K562 (cell line): ENCODE data around the gene COL4A6. TPM values are rescaled to one million over a fixed set of nuclear protein-coding genes. Genes with fewer than 3 reads are reported as not detected.

ENCODE experiments used
- ATAC-seq: fragments of 200-7000 bp; cut with Tn5 transposase; 3 replicates; pipeline ENCODE4 v1.9.1; 2020; ENCODE audit warnings: moderate library complexity
- BruUV-seq: library from RNA; stranded (reverse); fragments of 400-500 nt; replicated peaks from 2 replicates; lab custom pipeline; 2021; lab: Mats Ljungman, UMichigan
- CTCF ChIA-PET: fragments of 300-600 bp; formaldehyde crosslinking; extraction: SDS; loops from one replicate; lab custom pipeline; 2021; ENCODE audit warnings: low intra/inter-chr PET ratio; lab: Yijun Ruan, JAX
- POLR2A ChIA-PET: fragments of 300-600, 350-650 bp; sonication (Branson Sonifier 250); formaldehyde crosslinking; extraction: SDS; loops from one replicate; lab custom pipeline; 2021; ENCODE audit warnings: antibody characterized with exemption, inconsistent platforms; lab: Yijun Ruan, JAX
- DNase-seq, 4 experiments: peaks; one replicate each; pipeline versions ENCODE4 v3.0.0 to v3.0.0-alpha.2; 2011 to 2018; ENCODE audit warnings: low spot score in 3 of 4, mixed read lengths in 3 of 4; ENCODE audit errors: extremely low read depth in 1 of 4
- FAIRE-seq: peaks from 2 replicates; lab custom pipeline; 2011; peaks lifted over from hg19 to GRCh38; lab: Jason Lieb, UNC
- H2AFZ ChIP-seq: 2 replicates; pipeline ENCODE4 v1.6.0; 2011; ENCODE audit warnings: low read depth, low read length, control low read depth, inconsistent platforms
- H3K27ac ChIP-seq: fragments of 200-600 bp; 3 replicates; pipeline ENCODE4 v1.8.0; 2011; ENCODE audit warnings: low read depth, mild to moderate bottlenecking, control low read depth, inconsistent platforms, low read length, moderate library complexity, mixed read lengths; ENCODE audit errors: extremely low read depth
- H3K27me3 ChIP-seq, 2 experiments: fragments of 300-600 bp in 1 of 2; 2 replicates in 1 of 2; 3 replicates in 1 of 2; pipeline versions ENCODE4 v1.6.0 to v1.8.0; 2011; ENCODE audit warnings: inconsistent platforms in 2 of 2, low read length in 2 of 2, mild to moderate bottlenecking in 1 of 2, mixed read lengths in 1 of 2, moderate library complexity in 1 of 2; ENCODE audit not compliant: control insufficient read depth in 2 of 2, insufficient read depth in 2 of 2
- H3K36me3 ChIP-seq: fragments of 300-600 bp; 3 replicates; pipeline ENCODE4 v1.8.0; 2011; ENCODE audit warnings: mild to moderate bottlenecking, low read length, inconsistent platforms; ENCODE audit not compliant: control insufficient read depth, insufficient read depth
- H3K4me1 ChIP-seq, 2 experiments: fragments of 200-600 bp in 1 of 2; replicated peaks in 1 of 2; 2 replicates in 1 of 2; 3 replicates in 1 of 2; pipeline versions ENCODE4 v1.5.1 to v1.8.0; 2011; ENCODE audit warnings: inconsistent platforms in 2 of 2, low read length in 2 of 2, mild to moderate bottlenecking in 1 of 2, mixed read lengths in 1 of 2, moderate library complexity in 1 of 2; ENCODE audit not compliant: control insufficient read depth in 2 of 2, insufficient read depth in 2 of 2
- H3K4me2 ChIP-seq: 2 replicates; pipeline ENCODE4 v1.6.1; 2011; ENCODE audit warnings: low read length, control low read depth, inconsistent platforms, mixed read lengths; ENCODE audit not compliant: insufficient read depth
- H3K4me3 ChIP-seq: fragments of 200-600 bp; sonication (generic), shearing (Covaris generic); 2 replicates; pipeline ENCODE4 v1.5.1; 2016; ENCODE audit warnings: control low read depth, inconsistent platforms
- H3K79me2 ChIP-seq: fragments of 200-600 bp; 3 replicates; pipeline ENCODE4 v1.8.0; 2011; ENCODE audit warnings: low read length, inconsistent platforms; ENCODE audit not compliant: control insufficient read depth, insufficient read depth
- H3K9ac ChIP-seq, 2 experiments: 2 replicates each; pipeline versions ENCODE4 v1.6.0 to v1.6.1; 2011; ENCODE audit warnings: low read depth in 2 of 2, low read length in 2 of 2, control low read depth in 1 of 2, inconsistent platforms in 1 of 2, mild to moderate bottlenecking in 1 of 2, mixed read lengths in 1 of 2; ENCODE audit not compliant: insufficient read depth in 1 of 2
- H3K9me1 ChIP-seq: one replicate; pipeline ENCODE4 v1.6.0; 2011; ENCODE audit warnings: inconsistent platforms, mild to moderate bottlenecking, low read length, moderate library complexity; ENCODE audit not compliant: control insufficient read depth, insufficient read depth
- H3K9me3 ChIP-seq: replicated peaks from 2 replicates; pipeline ENCODE4 v1.5.1; 2011; ENCODE audit warnings: low read depth, low read length, inconsistent platforms; ENCODE audit not compliant: control insufficient read depth, insufficient read depth
- H4K20me1 ChIP-seq: replicated peaks from 2 replicates; pipeline ENCODE4 v1.6.1; 2011; ENCODE audit warnings: low read length, inconsistent platforms, mixed read lengths; ENCODE audit not compliant: control insufficient read depth, insufficient read depth
- ARID1B ChIP-seq: fragments of 450-650 bp; IDR thresholded peaks from 2 replicates; pipeline ENCODE4 v1.6.1; 2016; ENCODE audit warnings: antibody characterized with exemption, mild to moderate bottlenecking, inconsistent platforms
- CEBPG ChIP-seq, 3 experiments: fragments of 200-800 bp in 1 of 3; sonication (Bioruptor generic) in 1 of 3; sonication (generic) in 1 of 3; formaldehyde crosslinking in 1 of 3; IDR thresholded peaks in 2 of 3; conservative IDR thresholded peaks in 1 of 3; 2 replicates each; pipeline versions ENCODE4 v1.6.1 to v1.8.0; 2016 to 2022; ENCODE audit warnings: missing compliant biosample characterization in 2 of 3, missing genetic modification characterization in 2 of 3, mild to moderate bottlenecking in 1 of 3, missing genetic modification reagents in 1 of 3
- CHD2 ChIP-seq: IDR thresholded peaks from 2 replicates; pipeline ENCODE4 v1.6.1; 2011; ENCODE audit warnings: low read depth, low read length
- DNMT1 ChIP-seq: fragments of 450-650 bp; IDR thresholded peaks from 2 replicates; pipeline ENCODE4 v1.6.1; 2016; ENCODE audit warnings: antibody characterized with exemption, mild to moderate bottlenecking
- KDM4B ChIP-seq, 2 experiments: fragments of 450-650 bp in 1 of 2; sonication (generic) in 1 of 2; IDR thresholded peaks; 2 replicates each; pipeline ENCODE4 v1.6.1; 2016 to 2017; ENCODE audit warnings: borderline replicate concordance in 2 of 2, antibody characterized with exemption in 1 of 2, low read depth in 1 of 2, mild to moderate bottlenecking in 1 of 2
- KLF16 ChIP-seq: IDR thresholded peaks from 2 replicates; pipeline ENCODE4 v1.6.1; 2016; ENCODE audit warnings: antibody characterized with exemption
- MBD2 ChIP-seq: sonication (generic); IDR thresholded peaks from 2 replicates; pipeline ENCODE4 v1.6.1; 2016; ENCODE audit warnings: low read depth, borderline replicate concordance
- MEF2A ChIP-seq: IDR thresholded peaks from 2 replicates; pipeline ENCODE4 v1.6.1; 2011; ENCODE audit warnings: low read depth, mild to moderate bottlenecking, low read length, moderate library complexity; ENCODE audit not compliant: control insufficient read depth
- NR4A1 ChIP-seq, 2 experiments: fragments of 250-450 bp in 1 of 2; fragments of 450-650 bp in 1 of 2; sonication (Bioruptor Pico) in 1 of 2; IDR thresholded peaks; 2 replicates each; pipeline versions ENCODE4 v1.4.0 to v1.6.1; 2016 to 2020; ENCODE audit warnings: mild to moderate bottlenecking in 2 of 2, missing compliant biosample characterization in 1 of 2, missing genetic modification characterization in 1 of 2, moderate library complexity in 1 of 2
- SIX5 ChIP-seq, 2 experiments: IDR thresholded peaks; 2 replicates each; pipeline ENCODE4 v1.6.1; 2011; ENCODE audit warnings: low read length in 2 of 2, borderline replicate concordance in 1 of 2, low read depth in 1 of 2, mild to moderate bottlenecking in 1 of 2, moderate library complexity in 1 of 2; ENCODE audit not compliant: insufficient read depth in 1 of 2
- SLC30A9 ChIP-seq: fragments of 250-450 bp; sonication (Bioruptor Pico); IDR thresholded peaks from 2 replicates; pipeline ENCODE4 v1.8.0; 2022; ENCODE audit warnings: mild to moderate bottlenecking, moderate library complexity
- SMARCB1 ChIP-seq: IDR thresholded peaks from 2 replicates; pipeline ENCODE4 v1.6.1; 2011; ENCODE audit warnings: improper control_type of control experiment, low read depth; ENCODE audit not compliant: insufficient read length
- SMARCC2 ChIP-seq: fragments of 450-650 bp; IDR thresholded peaks from 2 replicates; pipeline ENCODE4 v1.6.1; 2017; ENCODE audit warnings: antibody characterized with exemption, moderate library complexity, mild to moderate bottlenecking, low read depth
- SRSF9 ChIP-seq: fragments of 200-400 bp; formaldehyde crosslinking; IDR thresholded peaks from 2 replicates; pipeline ENCODE4 v1.6.1; 2017; ENCODE audit warnings: low read depth, low read length, borderline replicate concordance
- ZKSCAN3 ChIP-seq: fragments of 250-450 bp; sonication (Bioruptor Pico); IDR thresholded peaks from 2 replicates; pipeline ENCODE4 v1.4.0; 2020
- WGBS: fragments of 100-300 bp; shearing (Covaris generic); methylation state at CpG from one replicate; pipeline ENCODE4 v1.1.6; 2016; ENCODE audit warnings: low coverage, mixed read lengths; ENCODE audit not compliant: insufficient coverage; ENCODE audit errors: missing lambda C conversion rate; 5-methylcytosine and 5-hydroxymethylcytosine counted together
- in situ Hi-C: fragments of 300-500 bp; cut with MboI; formaldehyde crosslinking; loops from 4 replicates; pipeline ENCODE4 v1.15.0; 2018; ENCODE audit warnings: inconsistent platforms, mixed read lengths
- intact Hi-C: fragments of 100-400 bp; cut with micrococcal nuclease; formaldehyde crosslinking; loops from 2 replicates; pipeline ENCODE4 v1.14.2; 2022
- polyA plus RNA-seq, 8 experiments: library from polyadenylated mRNA; depleted of rRNA in 4 of 8; stranded (reverse) in 5 of 8; unstranded in 3 of 8; fragments of >200 nt; fragmentation: Nextera tagmentation in 2 of 8; fragmentation: Illumina TruSeq in 1 of 8; extraction: Ambion mirVana in 2 of 8; extraction: Trizol in 1 of 8; gene quantifications; 2 replicates each; pipeline versions ENCODE4 v1.2.1 to v1.2.3, GENCODE V29; 2011 to 2014; ENCODE audit warnings: inconsistent platforms in 1 of 8, missing spikeins in 1 of 8
- total RNA-seq, 7 experiments: library from RNA; depleted of rRNA in 6 of 7; stranded (reverse); fragments of >200 nt in 6 of 7; fragmentation: Illumina TruSeq in 2 of 7; extraction: Trizol in 2 of 7; gene quantifications; 2 replicates each; pipeline versions ENCODE4 v1.2.1 to v1.2.3, GENCODE V29; 2011 to 2021; ENCODE audit warnings: low replicate concordance in 1 of 7
- TF ChIP-seq, protein P1 (sequence below): fragments of 250-450 bp; sonication (Bioruptor Pico); IDR thresholded peaks from 2 replicates; pipeline ENCODE4 v1.5.0; 2020; ENCODE audit warnings: mild to moderate bottlenecking
- TF ChIP-seq, protein P2 (sequence below): fragments of 450-650 bp; IDR thresholded peaks from 2 replicates; pipeline ENCODE4 v1.6.1; 2016; ENCODE audit warnings: antibody characterized with exemption
- TF ChIP-seq, protein P3 (sequence below): fragments of 200-800 bp; sonication (Bioruptor generic); IDR thresholded peaks from 2 replicates; pipeline ENCODE4 v1.6.1; 2017; ENCODE audit warnings: missing genetic modification characterization, missing compliant biosample characterization

Gene COL4A6
- total and polyA plus RNA-seq, 9 of the 15 experiments (the other 6 are each of a cell fraction or from before 2014, with no cell fraction given) = 0.02 to 0.05 TPM; not detected in 7

DNA sequence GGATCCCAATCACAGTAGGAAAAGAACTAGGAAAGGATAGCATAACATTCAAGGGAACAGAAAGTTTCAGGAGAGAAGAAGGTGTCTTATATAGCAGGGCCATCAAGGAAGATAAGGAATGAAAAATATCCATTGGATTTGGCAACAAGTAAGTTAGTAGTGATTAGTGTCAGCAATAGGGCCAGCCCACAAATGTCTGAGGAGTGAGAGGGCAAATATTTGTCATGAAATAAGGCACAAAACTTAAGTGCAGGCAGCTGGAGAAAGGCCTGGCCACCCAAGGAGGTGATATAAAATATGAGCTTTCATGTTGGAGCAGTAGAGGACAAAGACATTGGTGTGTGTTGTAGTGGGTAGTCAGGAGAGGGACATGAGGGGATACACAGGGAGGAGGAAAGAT lies 132.1 kb downstream of the COL4A6 start (continued):
- TF ChIP-seq MEF2A = no peak
- TF ChIP-seq KDM4B (IDR thresholded peaks at IDR 0.05; ENCODE audit: borderline replicate concordance in 2 of 2, low read depth in 1 of 2) = no peak
- no peak for TF ChIP-seq MBD2
- TF ChIP-seq SIX5 (IDR thresholded peaks at IDR 0.05; ENCODE audit: borderline replicate concordance in 1 of 2, insufficient read depth in 1 of 2, low read depth in 1 of 2, low read length in 2 of 2) = no peak
- TF ChIP-seq SMARCC2 = no peak

DNA sequence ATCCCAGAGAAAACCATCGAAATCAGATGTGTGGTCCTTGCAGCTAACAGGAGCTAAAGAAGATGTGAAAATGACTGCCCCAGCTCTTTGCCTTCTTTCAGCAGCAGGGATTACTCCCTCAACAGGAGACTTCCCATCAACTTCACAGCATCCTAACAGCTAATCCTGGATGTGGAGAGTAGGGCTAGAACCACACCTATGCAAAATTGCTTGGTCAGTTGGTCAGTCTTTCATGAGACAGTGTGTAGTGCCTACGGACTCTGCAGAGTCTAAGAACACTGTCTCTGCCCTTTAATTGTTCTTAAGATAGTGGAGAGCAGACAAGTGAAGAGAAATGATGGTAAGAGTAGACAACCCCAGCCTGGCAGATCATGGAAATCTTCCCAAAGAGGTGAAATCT lies 133.5 kb downstream of the COL4A6 start:
- Histone ChIP-seq H3K27ac (no peak overlapping the region), H3K4me1 (no peaks in the 10 kb centered on the region), H3K9me3 (no peaks in the 10 kb centered on the region), H2AFZ (no peak overlapping the region), H4K20me1 (no peaks in the 10 kb centered on the region), H3K9ac (no peak overlapping the region), H3K36me3 (no peaks in the 10 kb centered on the region), H3K27me3 (no peaks in the 10 kb centered on the region), H3K9me1 (no peaks in the 10 kb centered on the region), H3K79me2 (no peaks in the 10 kb centered on the region), H3K4me3 (no peak overlapping the region), H3K4me2 (no peak overlapping the region)
- 0% methylated on average over 2 of the region's 2 CpGs for WGBS
- POLR2A ChIA-PET = no interaction called here
- DNase-seq = no peak
- CTCF ChIA-PET = interaction anchor here (1.5 kb wide), 1 partner anchor 106 kb away, joined by 3 read pairs; no protein-coding TSS in a partner anchor
- in situ Hi-C loops = no loop called here
- intact Hi-C loops = loop anchor here (1.0 to 5.0 kb wide), 2 partner anchors 82 to 105 kb away; no protein-coding TSS in a partner anchor
- FAIRE-seq = no peak
- TF ChIP-seq SMARCB1 (no peak), KLF16 (no peak), DNMT1 (no peak), NR4A1 (CRISPR knock-in tag; IDR thresholded peaks at IDR 0.05) (no peak), NR4A1 (tag; IDR thresholded peaks at IDR 0.05) (no peak), CEBPG (CRISPR knock-in tag; IDR thresholded peaks at IDR 0.05) (no peak), CEBPG (tag; conservative IDR thresholded peaks at IDR 0.05 in 1 of 2, IDR thresholded peaks at IDR 0.05 in 1 of 2) (no peak), CHD2 (no peak), ARID1B (no peak), SRSF9 (no peak), SLC30A9 (CRISPR knock-in tag) (no peak), ZKSCAN3 (CRISPR knock-in tag) (no peak)
- TF ChIP-seq, protein P1, sequence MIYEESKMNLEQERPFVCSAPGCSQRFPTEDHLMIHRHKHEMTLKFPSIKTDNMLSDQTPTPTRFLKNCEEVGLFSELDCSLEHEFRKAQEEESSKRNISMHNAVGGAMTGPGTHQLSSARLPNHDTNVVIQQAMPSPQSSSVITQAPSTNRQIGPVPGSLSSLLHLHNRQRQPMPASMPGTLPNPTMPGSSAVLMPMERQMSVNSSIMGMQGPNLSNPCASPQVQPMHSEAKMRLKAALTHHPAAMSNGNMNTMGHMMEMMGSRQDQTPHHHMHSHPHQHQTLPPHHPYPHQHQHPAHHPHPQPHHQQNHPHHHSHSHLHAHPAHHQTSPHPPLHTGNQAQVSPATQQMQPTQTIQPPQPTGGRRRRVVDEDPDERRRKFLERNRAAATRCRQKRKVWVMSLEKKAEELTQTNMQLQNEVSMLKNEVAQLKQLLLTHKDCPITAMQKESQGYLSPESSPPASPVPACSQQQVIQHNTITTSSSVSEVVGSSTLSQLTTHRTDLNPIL = no peak
- TF ChIP-seq, protein P2, sequence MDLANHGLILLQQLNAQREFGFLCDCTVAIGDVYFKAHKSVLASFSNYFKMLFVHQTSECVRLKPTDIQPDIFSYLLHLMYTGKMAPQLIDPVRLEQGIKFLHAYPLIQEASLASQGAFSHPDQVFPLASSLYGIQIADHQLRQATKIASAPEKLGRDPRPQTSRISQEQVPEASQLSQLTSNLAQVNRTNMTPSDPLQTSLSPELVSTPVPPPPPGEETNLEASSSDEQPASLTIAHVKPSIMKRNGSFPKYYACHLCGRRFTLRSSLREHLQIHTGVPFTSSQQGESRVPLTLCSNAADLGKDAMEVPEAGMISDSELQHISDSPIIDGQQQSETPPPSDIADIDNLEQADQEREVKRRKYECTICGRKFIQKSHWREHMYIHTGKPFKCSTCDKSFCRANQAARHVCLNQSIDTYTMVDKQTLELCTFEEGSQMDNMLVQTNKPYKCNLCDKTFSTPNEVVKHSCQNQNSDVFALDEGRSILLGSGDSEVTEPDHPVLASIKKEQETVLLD = no peak
- TF ChIP-seq, protein P3, sequence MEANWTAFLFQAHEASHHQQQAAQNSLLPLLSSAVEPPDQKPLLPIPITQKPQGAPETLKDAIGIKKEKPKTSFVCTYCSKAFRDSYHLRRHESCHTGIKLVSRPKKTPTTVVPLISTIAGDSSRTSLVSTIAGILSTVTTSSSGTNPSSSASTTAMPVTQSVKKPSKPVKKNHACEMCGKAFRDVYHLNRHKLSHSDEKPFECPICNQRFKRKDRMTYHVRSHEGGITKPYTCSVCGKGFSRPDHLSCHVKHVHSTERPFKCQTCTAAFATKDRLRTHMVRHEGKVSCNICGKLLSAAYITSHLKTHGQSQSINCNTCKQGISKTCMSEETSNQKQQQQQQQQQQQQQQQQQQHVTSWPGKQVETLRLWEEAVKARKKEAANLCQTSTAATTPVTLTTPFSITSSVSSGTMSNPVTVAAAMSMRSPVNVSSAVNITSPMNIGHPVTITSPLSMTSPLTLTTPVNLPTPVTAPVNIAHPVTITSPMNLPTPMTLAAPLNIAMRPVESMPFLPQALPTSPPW (CRISPR knock-in tag) = no peak
- no TSS peak for BruUV-seq
- ATAC-seq = no peak
